ENCODE data around the gene BCL2.

GRCh38 chr18:63312019-63312409 lies 7.6 kb downstream of the BCL2 start:
- TF ChIP-seq CTCF (IDR thresholded peaks at IDR 0.05) (no peak), EZH2 (IDR thresholded peaks at IDR 0.05) (no peak)
